Neuronal stem cell (in vitro differentiated cells): ENCODE measurements around the gene C1RL.

Source experiments
- DNase-seq: peaks from one replicate; pipeline ENCODE4 v3.0.0-alpha.2; 2013; ENCODE audit warnings: low spot score
- H2AFZ ChIP-seq: one replicate; pipeline ENCODE4 v1.6.1; 2013; ENCODE audit warnings: mild to moderate bottlenecking, low read length, inconsistent platforms
- H2AK5ac ChIP-seq: 2 replicates; pipeline ENCODE4 v1.6.1; 2013; ENCODE audit warnings: low read depth, mild to moderate bottlenecking, inconsistent platforms, low read length, moderate library complexity, mixed read lengths
- H2BK120ac ChIP-seq: 2 replicates; pipeline ENCODE4 v1.6.1; 2013; ENCODE audit warnings: low read depth, mild to moderate bottlenecking, inconsistent platforms, low read length, moderate library complexity, mixed read lengths
- H2BK12ac ChIP-seq: one replicate; pipeline ENCODE4 v1.6.1; 2013; ENCODE audit warnings: low read length, inconsistent platforms
- H2BK15ac ChIP-seq: 2 replicates; pipeline ENCODE4 v1.6.1; 2013; ENCODE audit warnings: mild to moderate bottlenecking, low read length, inconsistent platforms, mixed read lengths
- H2BK5ac ChIP-seq: one replicate; pipeline ENCODE4 v1.6.1; 2013; ENCODE audit warnings: inconsistent platforms, mild to moderate bottlenecking, low read length, moderate library complexity
- H3K14ac ChIP-seq: one replicate; pipeline ENCODE4 v1.6.1; 2013; ENCODE audit warnings: low read length, inconsistent platforms
- H3K18ac ChIP-seq: 2 replicates; pipeline ENCODE4 v1.6.1; 2013; ENCODE audit warnings: low read length, inconsistent platforms
- H3K23ac ChIP-seq: 2 replicates; pipeline ENCODE4 v1.6.1; 2013; ENCODE audit warnings: low read depth, mild to moderate bottlenecking, mixed read lengths, low read length, inconsistent platforms; ENCODE audit not compliant: poor library complexity
- H3K27ac ChIP-seq: replicated peaks from 3 replicates; pipeline ENCODE4 v1.5.1; 2013; ENCODE audit warnings: low read length, inconsistent platforms
- H3K27me3 ChIP-seq, 3 experiments: 2 replicates each; pipeline ENCODE4 v1.6.1; 2013; ENCODE audit warnings: low read length in 3 of 3, mild to moderate bottlenecking in 2 of 3, inconsistent platforms in 1 of 3, low read depth in 1 of 3, mixed read lengths in 1 of 3, moderate library complexity in 1 of 3; ENCODE audit not compliant: control insufficient read depth in 3 of 3, insufficient read depth in 3 of 3
- H3K36me3 ChIP-seq, 2 donors: replicated peaks in 1 of 2; 2 replicates each; pipeline ENCODE4 v1.6.1; 2013; ENCODE audit warnings: low read length in 2 of 2; ENCODE audit not compliant: control insufficient read depth in 2 of 2, insufficient read depth in 2 of 2
- H3K4ac ChIP-seq: 2 replicates; pipeline ENCODE4 v1.6.1; 2013; ENCODE audit warnings: inconsistent platforms, mild to moderate bottlenecking, low read length, moderate library complexity
- H3K4me1 ChIP-seq, 2 donors: 1 replicate in 1 of 2; 2 replicates in 1 of 2; pipeline ENCODE4 v1.6.1; 2013; ENCODE audit warnings: low read length in 2 of 2, low read depth in 1 of 2; ENCODE audit not compliant: control insufficient read depth in 2 of 2, insufficient read depth in 1 of 2
- H3K4me2 ChIP-seq: one replicate; pipeline ENCODE4 v1.6.1; 2013; ENCODE audit warnings: mild to moderate bottlenecking, low read length, inconsistent platforms; ENCODE audit not compliant: insufficient read depth, poor library complexity, severe bottlenecking
- H3K4me3 ChIP-seq, 2 donors: 2 replicates each; pipeline ENCODE4 v1.5.1; 2013; ENCODE audit warnings: low read length in 2 of 2, mild to moderate bottlenecking in 2 of 2, inconsistent platforms in 1 of 2, moderate library complexity in 1 of 2
- H3K79me1 ChIP-seq: one replicate; pipeline ENCODE4 v1.6.1; 2013; ENCODE audit warnings: low read depth, mild to moderate bottlenecking, inconsistent platforms, low read length, moderate library complexity
- H3K9ac ChIP-seq: one replicate; pipeline ENCODE4 v1.6.1; 2013; ENCODE audit warnings: mild to moderate bottlenecking, low read depth, low read length, inconsistent platforms; ENCODE audit not compliant: poor library complexity
- H3K9me3 ChIP-seq, 2 donors: replicated peaks in 1 of 2; 2 replicates each; pipeline versions ENCODE3 to v1.6.1; 2013; ENCODE audit warnings: low read length in 2 of 2, mild to moderate bottlenecking in 2 of 2, inconsistent platforms in 1 of 2, low read depth in 1 of 2, mixed read lengths in 1 of 2, moderate library complexity in 1 of 2; ENCODE audit not compliant: control insufficient read depth in 2 of 2, insufficient read depth in 1 of 2
- H4K8ac ChIP-seq: one replicate; pipeline ENCODE4 v1.6.1; 2013; ENCODE audit warnings: low read depth, mild to moderate bottlenecking, inconsistent platforms, low read length, moderate library complexity
- H4K91ac ChIP-seq: one replicate; pipeline ENCODE4 v1.6.1; 2013; ENCODE audit warnings: low read length, low read depth, mild to moderate bottlenecking, inconsistent platforms; ENCODE audit not compliant: poor library complexity
- WGBS, 2 donors: extraction: QIAGEN DNeasy Blood & Tissue Kit; methylation state at CpG; one replicate each; pipeline ENCODE4 v1.1.7; 2013; ENCODE audit warnings: missing lambda C conversion rate in 2 of 2, mixed read lengths in 1 of 2; ENCODE audit not compliant: insufficient read length in 2 of 2, insufficient replicate concordance in 1 of 2; ENCODE audit errors: extremely low coverage in 2 of 2; 5-methylcytosine and 5-hydroxymethylcytosine counted together

C1RL gene

GRCh38 chr12:7146228-7146627 is 37.2 kb upstream of the C1RL start:
- Histone ChIP-seq H3K79me1 (no peaks in the 10 kb centered on the region), H2BK15ac (no peak overlapping the region), H3K23ac (no peak overlapping the region), H3K9ac (no peak overlapping the region), H2BK12ac (no peak overlapping the region), H3K4me3 (no peak overlapping the region), H3K36me3 (peaks cover 11 to 73% of the 10 kb centered on the region in 2 donors), H2AFZ (no peak overlapping the region), H3K4ac (no peak overlapping the region), H2AK5ac (no peak overlapping the region), H4K91ac (no peak overlapping the region), H3K9me3 (no peaks in the 10 kb centered on the region), H3K4me1 (no peaks in the 10 kb centered on the region), H3K4me2 (no peak overlapping the region), H3K27me3 (no peaks in the 10 kb centered on the region), H2BK120ac (no peak overlapping the region), H3K27ac (no peak overlapping the region), H2BK5ac (no peak overlapping the region), H3K14ac (no peak overlapping the region), H4K8ac (no peak overlapping the region), H3K18ac (no peak overlapping the region)
- no peak for DNase-seq
- WGBS, 2 donors = no CpG with 5 or more reads among the region's 7 CpGs

GRCh38 chr12:7145671-7146070 is 36.7 kb upstream of the C1RL start:
- Histone ChIP-seq H4K91ac (no peak overlapping the region), H3K18ac (no peak overlapping the region), H3K36me3 (peaks cover 9 to 72% of the 10 kb centered on the region in 2 donors), H2BK15ac (no peak overlapping the region), H3K9me3 (no peaks in the 10 kb centered on the region), H3K4me1 (no peaks in the 10 kb centered on the region), H2AK5ac (no peak overlapping the region), H3K9ac (no peak overlapping the region), H2BK120ac (no peak overlapping the region), H4K8ac (no peak overlapping the region), H3K4me3 (no peak overlapping the region), H3K4me2 (no peak overlapping the region), H2AFZ (no peak overlapping the region), H2BK5ac (no peak overlapping the region), H3K27ac (no peak overlapping the region), H3K79me1 (no peaks in the 10 kb centered on the region), H3K27me3 (no peaks in the 10 kb centered on the region), H3K4ac (no peak overlapping the region), H3K23ac (no peak overlapping the region), H2BK12ac (no peak overlapping the region), H3K14ac (no peak overlapping the region)
- DNase-seq = no peak
- no CpG with 5 or more reads among the region's 4 CpGs for WGBS, 2 donors

- Histone ChIP-seq H3K4me2 (no peak overlapping the region), H3K9me3 (no peaks in the 10 kb centered on the region), H3K79me1 (no peaks in the 10 kb centered on the region), H2BK5ac (no peak overlapping the region), H3K18ac (no peak overlapping the region), H2BK12ac (no peak overlapping the region), H2BK15ac (no peak overlapping the region), H3K4me3 (peak overlapping the region in 1 of 2 donors; percentile 51), H4K91ac (no peak overlapping the region), H3K23ac (no peak overlapping the region), H3K14ac (no peak overlapping the region), H2BK120ac (no peak overlapping the region), H3K27ac (no peak overlapping the region), H3K9ac (no peak overlapping the region), H2AFZ (no peak overlapping the region), H3K4me1 (no peaks in the 10 kb centered on the region), H4K8ac (no peak overlapping the region), H3K27me3 (no peaks in the 10 kb centered on the region), H2AK5ac (no peak overlapping the region), H3K36me3 (peaks cover 1 to 67% of the 10 kb centered on the region in 2 donors), H3K4ac (no peak overlapping the region)
- no peak for DNase-seq
- no CpG with 5 or more reads among the region's 11 CpGs for WGBS, 2 donors
Observed at GRCh38 chr12:7144414-7145120, 35.6 kb upstream of the C1RL start.

- no peak overlapping the region for H3K4ac ChIP-seq
- no peaks in the 10 kb centered on the region for H3K27me3 ChIP-seq
- no peaks in the 10 kb centered on the region for H3K4me1 ChIP-seq
- H3K27ac ChIP-seq = no peak overlapping the region
- H3K9ac ChIP-seq = no peak overlapping the region
- no peaks in the 10 kb centered on the region for H3K79me1 ChIP-seq
- H3K23ac ChIP-seq = no peak overlapping the region
- no peak overlapping the region for H3K18ac ChIP-seq
- H4K8ac ChIP-seq = no peak overlapping the region
- H2AK5ac ChIP-seq = no peak overlapping the region
- no peak for DNase-seq
- no peak overlapping the region for H3K4me3 ChIP-seq
- no peak overlapping the region for H2BK15ac ChIP-seq
- H3K9me3 ChIP-seq = no peaks in the 10 kb centered on the region
- H2BK120ac ChIP-seq = no peak overlapping the region
- H2AFZ ChIP-seq = no peak overlapping the region
- peaks cover 4 to 62% of the 10 kb centered on the region in 2 donors for H3K36me3 ChIP-seq
- no peak overlapping the region for H3K4me2 ChIP-seq
- H3K14ac ChIP-seq = no peak overlapping the region
- H2BK5ac ChIP-seq = no peak overlapping the region
- WGBS, 2 donors = no CpG with 5 or more reads among the region's 7 CpGs
- no peak overlapping the region for H2BK12ac ChIP-seq
- H4K91ac ChIP-seq = no peak overlapping the region
Observed at GRCh38 chr12:7143564-7143963, 34.5 kb upstream of the C1RL start.
